SJSA1 (cell line): ENCODE results near the gene TNRC18. TPM values are rescaled to one million over a fixed set of nuclear protein-coding genes. Genes with fewer than 3 reads are reported as not detected.
A peak's percentile ranks its signal among the peaks of the same experiment; 100 is the strongest.
"Not testable (repeated sequence)": the region's sequence is repeated elsewhere in the genome, so short reads cannot be mapped to it uniquely, and the experiment has no call there.

Source experiments
- DNase-seq, 2 experiments: peaks; one replicate each; pipeline ENCODE4 v3.0.0-alpha.2; 2015 to 2020; ENCODE audit warnings: low spot score in 2 of 2, low read depth in 1 of 2
- H3K27ac ChIP-seq: fragments of 250-450 bp; sonication (Bioruptor Pico); 2 replicates; pipeline ENCODE4 v1.5.1; 2020; ENCODE audit warnings: mild to moderate bottlenecking, moderate library complexity
- H3K27me3 ChIP-seq: fragments of 250-450 bp; sonication (Bioruptor Pico); replicated peaks from 2 replicates; pipeline ENCODE4 v1.5.1; 2020; ENCODE audit warnings: mild to moderate bottlenecking, moderate library complexity
- H3K36me3 ChIP-seq: fragments of 250-450 bp; sonication (Bioruptor Pico); 2 replicates; pipeline ENCODE4 v1.5.1; 2020; ENCODE audit warnings: mild to moderate bottlenecking
- H3K4me1 ChIP-seq: fragments of 250-450 bp; sonication (Bioruptor Pico); replicated peaks from 2 replicates; pipeline ENCODE4 v1.6.1; 2021; ENCODE audit warnings: mild to moderate bottlenecking
- H3K4me3 ChIP-seq: fragments of 250-450 bp; sonication (Bioruptor Pico); 2 replicates; pipeline ENCODE4 v1.5.1; 2020; ENCODE audit warnings: mild to moderate bottlenecking
- H3K9me3 ChIP-seq: fragments of 250-450 bp; sonication (Bioruptor Pico); replicated peaks from 2 replicates; pipeline ENCODE4 v1.5.1; 2020; ENCODE audit warnings: mild to moderate bottlenecking
- total RNA-seq: library from RNA; depleted of rRNA; stranded (reverse); fragments of >200 nt; shearing (Covaris generic); gene quantifications from 2 replicates; pipeline ENCODE4 v1.2.3, GENCODE V29; 2014

TNRC18 gene
- total RNA-seq, 1 experiment from 2014 or later: 19.8 TPM

GRCh38 chr7:5284304-5285281 is 139.0 kb downstream of the TNRC18 start:
- peak; percentile 75 to 78 for DNase-seq
- peaks cover 9% of the 10 kb centered on the region for H3K4me1 ChIP-seq
- H3K36me3 ChIP-seq: no peaks in the 10 kb centered on the region
- no peaks in the 10 kb centered on the region for H3K27me3 ChIP-seq
- H3K4me3 ChIP-seq: no peak overlapping the region
- no peaks in the 10 kb centered on the region for H3K9me3 ChIP-seq
- no peak overlapping the region for H3K27ac ChIP-seq

- Histone ChIP-seq H3K27ac (no peak overlapping the region), H3K4me3 (no peak overlapping the region; the same call in 1 of the 2 replicates), H3K4me1 (peaks cover 9% of the 10 kb centered on the region), H3K27me3 (no peaks in the 10 kb centered on the region), H3K9me3 (no peaks in the 10 kb centered on the region), H3K36me3 (no peaks in the 10 kb centered on the region)
- no peak for DNase-seq
Measured at GRCh38 chr7:5283421-5284303, 140.0 kb downstream of the TNRC18 start.

DNA sequence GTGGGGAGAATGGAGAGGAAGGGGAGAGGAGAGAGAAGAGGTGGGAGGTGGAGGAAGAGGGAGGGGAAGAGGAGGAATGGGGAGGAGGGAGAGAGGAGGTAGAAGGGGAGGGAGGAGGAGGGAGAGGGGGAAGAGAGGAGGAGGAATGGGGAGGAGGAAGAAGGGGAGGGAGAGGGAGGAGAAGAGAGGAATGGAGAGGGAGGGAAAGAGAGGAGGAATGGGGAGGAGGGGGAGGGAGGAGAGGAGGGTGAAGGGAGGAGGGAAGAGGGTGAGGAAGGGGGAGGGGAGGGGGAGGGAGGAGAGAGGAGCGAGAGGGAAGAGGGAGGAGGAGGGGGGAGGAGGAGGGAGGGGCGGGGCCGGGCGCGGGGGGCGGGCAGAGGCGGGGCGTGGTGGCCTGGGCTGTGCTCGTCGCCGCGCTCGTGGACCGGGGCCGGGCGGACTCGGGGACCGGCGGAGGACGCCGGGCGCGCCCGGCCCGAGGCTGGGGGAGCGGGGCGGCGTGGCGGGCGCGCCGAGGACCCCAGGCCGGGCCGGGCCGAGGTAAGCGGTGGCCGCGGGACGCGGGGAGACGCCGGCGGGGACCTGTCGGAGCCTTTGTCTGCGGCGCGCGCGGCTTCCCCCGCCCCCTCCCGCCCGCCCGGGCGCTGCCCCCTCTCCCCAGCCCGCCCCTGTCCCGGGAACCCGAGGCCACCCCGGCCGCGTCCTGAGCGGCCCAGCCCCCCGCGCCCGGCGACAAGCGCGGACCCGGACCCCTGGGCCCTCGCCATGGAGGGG is 140.9 kb downstream of the TNRC18 start, which contains the start of gene SLC29A4:
Gene SLC29A4 (plus strand): TSS at position 401 of the 774 bp plus-strand sequence. CDS start 4,874 bp downstream, outside the sequence.
- Histone ChIP-seq H3K36me3 (no peaks in the 10 kb centered on the region), H3K4me1 (peaks cover 9% of the 10 kb centered on the region), H3K27me3 (no peaks in the 10 kb centered on the region), H3K9me3 (no peaks in the 10 kb centered on the region), H3K4me3 (peak within 1 kb of the TSS; percentile 32), H3K27ac (no peak within 1 kb of the TSS)
- DNase-seq: no peak

DNA sequence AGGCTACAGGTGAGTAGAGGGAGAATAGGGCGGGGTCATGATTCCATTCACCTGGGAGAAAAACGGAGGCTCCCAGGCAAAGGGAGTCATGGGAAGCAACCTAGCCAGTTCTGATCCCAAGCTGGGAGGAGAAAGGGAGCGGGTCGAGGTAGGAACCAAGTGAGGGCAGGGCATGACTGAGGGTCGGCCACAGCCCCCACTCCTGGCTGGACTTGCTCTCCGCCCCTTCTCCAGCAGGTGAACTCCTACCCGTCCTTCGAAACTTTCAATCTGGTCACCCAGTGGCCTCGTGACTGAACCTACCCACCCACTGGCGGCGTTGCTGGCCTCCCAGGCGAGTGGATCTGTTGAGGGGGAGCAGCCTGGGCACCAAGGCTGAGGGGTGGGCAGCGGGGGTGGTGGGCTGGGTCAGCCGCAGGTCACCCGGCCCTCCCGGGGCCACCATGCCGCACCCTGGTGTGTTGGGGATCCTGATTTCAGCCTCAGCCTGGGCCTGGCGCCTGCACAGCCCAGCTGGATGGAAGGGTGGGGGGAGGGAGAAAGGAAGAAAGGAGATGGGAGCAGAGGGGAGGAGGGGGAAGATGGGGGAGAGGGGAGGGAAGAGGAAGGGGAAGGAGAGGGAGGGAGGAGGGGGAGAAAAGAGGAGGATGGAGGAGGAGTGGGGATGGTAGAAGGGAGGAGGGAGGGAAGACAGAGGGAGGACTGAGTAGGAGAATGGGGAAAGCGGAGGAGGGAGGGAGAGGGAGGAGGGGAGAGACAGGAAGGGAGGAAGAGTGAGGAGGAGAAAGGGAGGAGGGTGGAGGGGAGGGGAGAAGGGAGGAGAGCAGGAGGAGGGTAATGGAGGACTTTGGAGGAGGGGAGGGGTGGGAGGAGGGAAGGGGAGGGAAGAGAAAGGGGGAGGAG is 141.8 kb downstream of the TNRC18 start:
- H3K4me1 ChIP-seq, H3K36me3 ChIP-seq, H3K4me3 ChIP-seq, DNase-seq, H3K27me3 ChIP-seq, H3K9me3 ChIP-seq, H3K27ac ChIP-seq: not testable (repeated sequence)

GRCh38 chr7:5279734-5280133 is 143.9 kb downstream of the TNRC18 start:
- no peak for DNase-seq
- H3K4me3 ChIP-seq: no peak overlapping the region
- H3K27ac ChIP-seq: no peak overlapping the region

DNA sequence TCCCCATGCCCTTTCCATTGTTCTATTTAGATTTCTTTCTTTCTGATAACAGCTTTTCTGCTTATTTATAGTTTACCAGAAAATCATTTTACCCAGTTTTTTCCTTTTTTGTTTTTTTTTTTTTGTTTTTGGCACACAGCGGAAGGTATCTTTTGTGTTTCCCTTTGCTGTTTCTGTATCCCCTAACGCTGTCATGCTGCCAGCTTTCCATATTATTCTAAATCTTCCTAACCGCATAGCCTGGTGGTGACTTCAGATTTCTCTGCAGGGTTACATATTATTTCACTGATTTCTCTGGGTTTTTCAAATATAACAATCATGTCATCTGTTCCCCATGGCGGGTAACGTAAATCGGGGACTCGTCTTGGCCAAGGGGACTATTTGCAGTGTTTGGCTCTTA is 144.9 kb downstream of the TNRC18 start:
- Histone ChIP-seq H3K4me1 (no peaks in the 10 kb centered on the region), H3K27ac (no peak overlapping the region), H3K4me3 (no peak overlapping the region), H3K9me3 (no peaks in the 10 kb centered on the region), H3K27me3 (no peaks in the 10 kb centered on the region), H3K36me3 (no peaks in the 10 kb centered on the region)
- peak in 1 of 2 experiments; percentile 10 for DNase-seq

More at GRCh38 chr7:5279734-5280133, 143.9 kb downstream of the TNRC18 start:
- peaks cover 6% of the 10 kb centered on the region for H3K4me1 ChIP-seq
- H3K27me3 ChIP-seq: no peaks in the 10 kb centered on the region
- H3K36me3 ChIP-seq: no peaks in the 10 kb centered on the region
- no peaks in the 10 kb centered on the region for H3K9me3 ChIP-seq

DNA sequence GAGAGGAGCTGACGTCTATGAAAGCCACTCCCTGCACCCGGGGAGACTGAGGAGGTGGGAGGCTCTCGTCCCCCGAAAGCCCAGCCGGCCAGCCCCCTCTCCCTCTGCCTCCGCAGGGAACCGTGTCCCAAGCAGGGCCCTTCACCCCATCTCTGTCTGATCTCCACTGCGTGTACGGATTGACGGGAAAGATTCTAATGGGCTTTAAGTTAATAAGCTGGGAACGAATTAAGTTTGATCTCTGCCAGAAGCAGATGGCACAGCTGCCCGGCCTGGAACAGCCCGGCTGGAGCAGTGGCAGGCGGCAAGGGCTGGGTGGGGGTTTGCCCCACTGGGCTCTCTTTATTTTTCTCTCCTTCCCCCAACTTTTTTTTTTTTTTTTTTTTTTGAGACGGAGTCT is 147.0 kb downstream of the TNRC18 start:
- Histone ChIP-seq H3K36me3 (no peaks in the 10 kb centered on the region), H3K9me3 (no peaks in the 10 kb centered on the region), H3K27ac (no peak overlapping the region), H3K4me1 (no peaks in the 10 kb centered on the region), H3K27me3 (no peaks in the 10 kb centered on the region), H3K4me3 (no peak overlapping the region)
- no peak for DNase-seq

DNA sequence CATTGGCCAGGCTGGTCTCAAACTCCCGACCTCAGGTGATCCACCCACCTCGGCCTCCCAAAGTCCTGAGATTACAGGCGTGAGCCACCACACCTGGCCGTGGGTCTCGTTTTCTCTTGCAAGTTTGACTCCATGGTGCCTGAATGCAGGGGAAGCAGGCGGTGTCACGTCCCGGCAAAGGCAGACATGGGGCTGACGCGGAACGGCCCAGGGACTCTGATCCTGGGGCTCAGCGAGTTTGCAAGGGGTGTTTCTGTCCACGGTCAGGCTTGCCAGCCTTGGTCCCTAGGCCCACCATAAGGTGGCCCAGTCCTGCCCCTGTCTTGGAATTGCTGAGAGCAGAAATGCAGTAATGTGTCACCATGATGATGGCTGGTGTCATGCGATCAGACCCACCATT is 147.5 kb downstream of the TNRC18 start:
- H3K36me3 ChIP-seq, DNase-seq, H3K4me3 ChIP-seq, H3K9me3 ChIP-seq, H3K27ac ChIP-seq, H3K4me1 ChIP-seq, H3K27me3 ChIP-seq: not testable (repeated sequence)

DNA sequence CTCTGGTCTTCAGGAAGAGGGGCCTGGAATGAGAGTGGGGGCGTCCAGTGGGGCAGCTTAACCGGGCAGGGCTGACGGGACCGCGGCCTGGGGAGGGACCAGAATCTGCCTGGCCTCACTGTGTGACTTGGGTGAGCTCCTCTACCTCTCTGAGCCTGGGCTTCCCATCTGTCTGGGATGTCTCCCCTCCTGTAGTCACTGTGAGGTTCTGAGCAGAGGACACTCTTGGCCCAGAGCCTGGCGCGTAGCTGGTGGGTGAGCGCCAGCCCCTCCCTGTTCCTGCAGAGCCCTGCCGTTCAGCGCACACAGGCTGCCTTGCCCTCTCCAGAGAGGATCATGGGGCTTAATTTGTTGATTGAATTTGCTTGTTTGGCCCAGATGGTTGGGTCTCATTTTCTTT is 148.1 kb downstream of the TNRC18 start:
- H3K27ac ChIP-seq, H3K36me3 ChIP-seq, DNase-seq, H3K4me3 ChIP-seq, H3K9me3 ChIP-seq, H3K27me3 ChIP-seq, H3K4me1 ChIP-seq: not testable (repeated sequence)

DNA sequence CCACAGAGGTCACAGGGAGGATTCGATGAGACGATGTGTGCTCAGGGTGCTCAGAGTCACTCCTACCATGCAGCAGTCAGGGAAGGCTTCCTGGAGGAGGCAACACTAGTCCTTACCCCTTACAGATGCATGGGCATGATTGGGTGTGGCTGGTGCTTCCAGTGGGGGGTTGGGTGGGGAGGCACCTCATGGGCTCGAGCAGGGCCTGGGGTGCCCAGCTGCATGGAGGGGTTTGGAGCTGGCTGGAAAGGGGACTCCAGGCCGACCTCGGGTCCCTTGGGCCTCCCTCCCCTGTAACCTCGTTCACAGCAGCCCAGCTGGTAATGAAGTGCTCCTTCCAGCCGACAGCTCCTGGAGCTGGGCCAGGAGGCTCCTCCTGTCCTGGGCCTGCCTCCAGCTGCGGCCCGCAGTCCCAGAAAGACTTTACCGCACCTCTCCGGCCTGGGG is 148.6 kb downstream of the TNRC18 start:
- H3K4me3 ChIP-seq, H3K9me3 ChIP-seq, H3K27ac ChIP-seq: not testable (repeated sequence)

DNA sequence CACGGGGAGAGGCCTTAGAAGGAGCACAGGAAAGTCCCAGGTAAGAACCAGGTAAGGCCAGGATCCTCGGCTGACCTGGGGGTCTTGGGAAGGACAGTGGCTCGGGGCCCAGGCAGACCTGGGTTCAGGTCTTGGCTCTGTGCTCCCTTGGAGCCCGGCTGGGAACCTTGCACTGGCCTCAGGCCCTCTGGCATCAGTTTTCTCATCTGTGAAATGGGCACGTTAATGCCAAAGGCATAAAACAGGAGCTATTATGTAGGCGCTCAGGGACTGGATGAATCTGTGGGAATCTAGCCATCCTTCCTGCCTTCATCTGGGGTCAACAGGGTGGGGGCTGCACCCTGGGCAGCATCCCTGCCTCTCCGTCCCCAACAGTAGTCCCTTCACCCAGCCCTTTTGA is 149.2 kb downstream of the TNRC18 start:
- Histone ChIP-seq H3K27me3 (no peaks in the 10 kb centered on the region), H3K4me1 (no peaks in the 10 kb centered on the region), H3K4me3 (no peak overlapping the region), H3K27ac (no peak overlapping the region), H3K9me3 (no peaks in the 10 kb centered on the region), H3K36me3 (no peaks in the 10 kb centered on the region)
- no peak for DNase-seq

More for the DNA sequence above, 148.6 kb downstream of the TNRC18 start:
- not testable (repeated sequence) for H3K36me3 ChIP-seq, DNase-seq, H3K27me3 ChIP-seq, H3K4me1 ChIP-seq

GRCh38 chr7:5273831-5274405 is 149.7 kb downstream of the TNRC18 start:
- DNase-seq, H3K9me3 ChIP-seq, H3K36me3 ChIP-seq: not testable (repeated sequence)

More at GRCh38 chr7:5273831-5274405, 149.7 kb downstream of the TNRC18 start:
- not testable (repeated sequence) for H3K27me3 ChIP-seq, H3K4me3 ChIP-seq, H3K4me1 ChIP-seq, H3K27ac ChIP-seq
